ENCODE data around the gene CUTC. TPM values are rescaled to one million over a fixed set of nuclear protein-coding genes. Genes with fewer than 3 reads are reported as not detected.
A peak's percentile ranks its signal among the peaks of the same experiment; 100 is the strongest.

The CUTC gene
- total and polyA plus RNA-seq, 4 donors, result 10.3 to 23.4 (median 17.3) TPM

GRCh38 chr10:99781734-99782429 is 49.8 kb downstream of the CUTC start:
- H3K4me1 ChIP-seq (ENCODE audit: control insufficient read depth in 4 of 4, insufficient read depth in 4 of 4, low read length in 3 of 4), result peaks cover 14 to 50% (median 38%) of the 10 kb centered on the region in 4 donors
- H3K4me3 ChIP-seq (ENCODE audit: low read depth in 1 of 3, low read length in 3 of 3), result peak overlapping the region in 1 of 3 donors; percentile 11
- no peaks in the 10 kb centered on the region for H3K9me3 ChIP-seq (ENCODE audit: control insufficient read depth in 4 of 4, low read length in 3 of 4)
- H3K27me3 ChIP-seq (ENCODE audit: control insufficient read depth in 4 of 4, insufficient read depth in 4 of 4, low read length in 3 of 4), result no peaks in the 10 kb centered on the region
- H3K27ac ChIP-seq (ENCODE audit: low read depth in 1 of 2, low read length in 2 of 2), result peak overlapping the region; percentile 68 to 76
- peaks cover 0 to 9% (median 5%) of the 10 kb centered on the region in 4 donors for H3K36me3 ChIP-seq (ENCODE audit: control insufficient read depth in 4 of 4, insufficient read depth in 3 of 4, low read depth in 1 of 4, low read length in 3 of 4)
- H3K9ac ChIP-seq (ENCODE audit: low read depth in 1 of 2, low read length in 2 of 2), result no peak overlapping the region
- DNase-seq (ENCODE audit: low spot score), result no peak
- peak; percentile 80 for TF ChIP-seq NR2F2 (IDR thresholded peaks at IDR 0.05)
- no peak for TF ChIP-seq YY1 (IDR thresholded peaks at IDR 0.05)
- no peak for TF ChIP-seq HNF4A (conservative IDR thresholded peaks at IDR 0.05)
- no peak for TF ChIP-seq SP1 (IDR thresholded peaks at IDR 0.05)
- no peak for TF ChIP-seq FOXA2 (IDR thresholded peaks at IDR 0.05)
- TF ChIP-seq, protein P1, sequence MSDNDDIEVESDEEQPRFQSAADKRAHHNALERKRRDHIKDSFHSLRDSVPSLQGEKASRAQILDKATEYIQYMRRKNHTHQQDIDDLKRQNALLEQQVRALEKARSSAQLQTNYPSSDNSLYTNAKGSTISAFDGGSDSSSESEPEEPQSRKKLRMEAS (IDR thresholded peaks at IDR 0.05), result no peak
- no peak for TF ChIP-seq REST (IDR thresholded peaks at IDR 0.05)
- no peak for TF ChIP-seq JUND (IDR thresholded peaks at IDR 0.05)
- TF ChIP-seq CTCF (IDR thresholded peaks at IDR 0.05; ENCODE audit: low read depth, low read length, missing input control), result no peak
- 61% methylated on average over 5 of the region's 5 CpGs for WGBS

DNA sequence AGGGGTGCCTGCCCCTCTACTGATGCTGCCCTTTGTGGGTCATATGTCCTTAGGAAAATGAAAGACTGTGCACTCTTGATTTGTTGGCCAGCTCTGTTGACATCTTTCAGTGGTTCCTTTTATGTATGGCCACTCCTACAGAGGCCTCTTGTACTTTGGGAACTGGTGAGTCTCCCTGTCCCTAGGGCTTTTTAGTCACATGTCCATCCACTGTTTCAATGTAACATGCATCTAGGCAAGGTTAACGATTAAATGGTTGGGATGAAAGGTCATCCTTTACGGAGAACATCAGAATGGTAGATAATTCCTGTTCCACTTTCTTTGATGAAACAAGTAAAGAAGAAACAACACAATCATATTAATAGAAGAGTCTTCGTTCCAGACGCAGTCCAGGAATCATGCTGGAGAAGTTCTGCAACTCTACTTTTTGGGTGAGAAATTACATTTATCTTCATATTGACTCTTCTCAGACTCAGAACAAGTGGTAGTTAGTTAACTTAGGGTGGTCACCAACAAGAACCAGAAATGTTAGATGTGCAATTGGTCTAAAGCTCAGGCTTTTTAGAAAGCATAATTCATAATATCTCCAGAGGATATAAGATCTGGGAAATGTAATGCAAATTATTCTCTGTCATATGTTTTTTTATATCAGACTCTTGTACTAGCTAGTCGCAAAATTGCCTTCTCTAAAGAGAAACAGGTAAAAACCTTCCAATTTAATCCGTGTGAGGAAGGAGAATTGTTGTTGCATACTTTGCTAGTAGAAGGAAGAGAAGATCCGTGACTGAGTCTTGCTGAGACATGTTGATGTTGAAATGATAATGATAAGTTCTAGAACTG is 50.6 kb downstream of the CUTC start, which contains the start of gene ABCC2:
Gene ABCC2, plus strand, starts transcription at position 194 of the 840 bp plus-strand sequence. Its CDS starts 205 bp downstream, at position 399.
- Histone ChIP-seq H3K36me3 (ENCODE audit: control insufficient read depth in 4 of 4, insufficient read depth in 3 of 4, low read depth in 1 of 4, low read length in 3 of 4) (peaks cover 0 to 9% (median 5%) of the 10 kb centered on the region in 4 donors), H3K4me1 (ENCODE audit: control insufficient read depth in 4 of 4, insufficient read depth in 4 of 4, low read length in 3 of 4) (peaks cover 12 to 46% (median 35%) of the 10 kb centered on the region in 4 donors), H3K4me3 (ENCODE audit: low read depth in 1 of 3, low read length in 3 of 3) (peak within 1 kb of the TSS; percentile 59 to 80 (median 72)), H3K9me3 (ENCODE audit: control insufficient read depth in 4 of 4, low read length in 3 of 4) (no peaks in the 10 kb centered on the region), H3K27me3 (ENCODE audit: control insufficient read depth in 4 of 4, insufficient read depth in 4 of 4, low read length in 3 of 4) (no peaks in the 10 kb centered on the region), H3K27ac (ENCODE audit: low read depth in 1 of 2, low read length in 2 of 2) (peak within 1 kb of the TSS; percentile 68 to 76), H3K9ac (ENCODE audit: low read depth in 1 of 2, low read length in 2 of 2) (peak within 1 kb of the TSS; percentile 78 to 80)
- no peak for DNase-seq (ENCODE audit: low spot score)
- WGBS, result 35% methylated on average over 7 of the region's 7 CpGs
- TF ChIP-seq NR2F2 (IDR thresholded peaks at IDR 0.05) (no peak), REST (IDR thresholded peaks at IDR 0.05) (peak; percentile 79), TAF1 (conservative IDR thresholded peaks at IDR 0.05) (peak; percentile 92), RXRA (IDR thresholded peaks at IDR 0.05) (peak; percentile 79 to 93), HNF4A (conservative IDR thresholded peaks at IDR 0.05) (peak; percentile 89 to 96), GABPA (IDR thresholded peaks at IDR 0.05 in 1 of 2, conservative IDR thresholded peaks at IDR 0.05 in 1 of 2) (peak in 1 of 2 donors; percentile 54), EGR1 (IDR thresholded peaks at IDR 0.05; ENCODE audit: low read depth in 2 of 2) (peak in 1 of 2 donors; percentile 73), SP1 (IDR thresholded peaks at IDR 0.05) (peak; percentile 85), JUND (IDR thresholded peaks at IDR 0.05) (peak; percentile 71 to 93), FOXA2 (IDR thresholded peaks at IDR 0.05) (peak; percentile 87), YY1 (IDR thresholded peaks at IDR 0.05) (peak; percentile 94), RAD21 (IDR thresholded peaks at IDR 0.05) (peak; percentile 52 to 64), ATF3 (IDR thresholded peaks at IDR 0.05) (peak; percentile 39), HNF4G (IDR thresholded peaks at IDR 0.05) (peak; percentile 81)
- TF ChIP-seq, protein P1 (IDR thresholded peaks at IDR 0.05), result peak; percentile 76

All from liver (tissue), 9 donors.